Choroid plexus epithelial cell (primary cell): ENCODE data around the gene PLSCR4.
"Not testable (repeated sequence)": the region's sequence is repeated elsewhere in the genome, so short reads cannot be mapped to it uniquely, and the experiment has no call there.

ENCODE experiments used
- DNase-seq: peaks from one replicate; pipeline ENCODE4 v3.0.0-alpha.2; 2010; ENCODE audit warnings: low read depth
- H3K4me3 ChIP-seq: 2 replicates; pipeline ENCODE4 v1.5.1; 2011; ENCODE audit warnings: low read depth, mild to moderate bottlenecking, control low read depth, low read length, moderate library complexity
- TF ChIP-seq, protein P1 (sequence below): conservative IDR thresholded peaks from 2 replicates; pipeline ENCODE4 v1.5.1; 2011; ENCODE audit warnings: low read depth, mild to moderate bottlenecking, control low read depth, inconsistent platforms, low read length, moderate library complexity

PLSCR4 gene

DNA sequence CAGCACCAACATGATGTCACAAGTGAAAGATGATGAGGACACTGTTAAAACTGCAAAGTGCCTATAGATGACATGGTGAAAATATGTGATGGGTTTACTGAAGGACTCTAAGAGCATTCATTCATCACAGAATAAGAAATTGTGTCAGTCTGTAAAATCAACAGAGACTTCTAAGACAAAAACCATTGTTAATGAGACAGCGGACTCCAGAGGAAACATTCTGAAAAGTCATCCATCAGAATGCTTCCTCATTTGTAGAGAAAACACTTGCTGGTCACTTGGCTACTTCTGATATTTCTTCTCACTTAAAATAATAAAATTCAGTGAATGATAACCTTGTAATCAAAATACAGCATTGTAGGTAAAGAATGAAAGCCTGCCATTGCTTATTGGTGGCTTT lies 7.3 kb downstream of the PLSCR4 start:
- DNase-seq, result no peak
- H3K4me3 ChIP-seq, result no peak overlapping the region
- TF ChIP-seq, protein P1, sequence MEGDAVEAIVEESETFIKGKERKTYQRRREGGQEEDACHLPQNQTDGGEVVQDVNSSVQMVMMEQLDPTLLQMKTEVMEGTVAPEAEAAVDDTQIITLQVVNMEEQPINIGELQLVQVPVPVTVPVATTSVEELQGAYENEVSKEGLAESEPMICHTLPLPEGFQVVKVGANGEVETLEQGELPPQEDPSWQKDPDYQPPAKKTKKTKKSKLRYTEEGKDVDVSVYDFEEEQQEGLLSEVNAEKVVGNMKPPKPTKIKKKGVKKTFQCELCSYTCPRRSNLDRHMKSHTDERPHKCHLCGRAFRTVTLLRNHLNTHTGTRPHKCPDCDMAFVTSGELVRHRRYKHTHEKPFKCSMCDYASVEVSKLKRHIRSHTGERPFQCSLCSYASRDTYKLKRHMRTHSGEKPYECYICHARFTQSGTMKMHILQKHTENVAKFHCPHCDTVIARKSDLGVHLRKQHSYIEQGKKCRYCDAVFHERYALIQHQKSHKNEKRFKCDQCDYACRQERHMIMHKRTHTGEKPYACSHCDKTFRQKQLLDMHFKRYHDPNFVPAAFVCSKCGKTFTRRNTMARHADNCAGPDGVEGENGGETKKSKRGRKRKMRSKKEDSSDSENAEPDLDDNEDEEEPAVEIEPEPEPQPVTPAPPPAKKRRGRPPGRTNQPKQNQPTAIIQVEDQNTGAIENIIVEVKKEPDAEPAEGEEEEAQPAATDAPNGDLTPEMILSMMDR, result no peak

DNA sequence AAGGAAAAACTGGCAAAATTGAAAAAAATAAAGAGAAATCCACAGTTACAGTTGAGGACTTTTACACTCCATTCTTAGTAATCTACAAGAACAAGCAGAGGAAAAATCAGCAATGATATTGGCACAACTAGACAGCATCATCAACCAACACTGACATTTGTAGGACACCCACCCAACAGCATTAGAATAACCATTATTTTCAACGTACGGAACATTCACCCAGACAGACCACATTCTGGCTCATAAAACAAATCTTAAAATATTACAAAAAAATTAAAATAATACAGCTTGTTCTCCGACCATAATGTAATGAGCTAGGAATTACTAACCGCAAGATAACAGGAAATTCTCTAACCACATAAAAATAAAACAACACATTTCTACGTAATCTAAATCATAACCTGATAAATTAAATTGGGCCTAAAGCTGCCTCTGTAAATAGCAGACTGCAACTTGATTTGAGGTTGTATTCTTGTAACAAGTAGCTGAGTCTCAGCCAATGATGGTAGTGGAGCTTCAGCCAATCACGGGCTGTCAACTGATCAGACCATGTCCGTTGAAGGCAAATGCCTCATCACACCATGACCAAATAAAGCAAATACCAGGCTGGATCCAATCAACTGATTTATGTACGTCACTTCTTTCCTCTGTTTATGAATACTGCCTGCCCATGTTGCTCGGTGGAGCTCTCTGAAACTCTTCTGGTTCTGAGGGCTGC lies 9.2 kb downstream of the PLSCR4 start:
- no peak overlapping the region for H3K4me3 ChIP-seq
- TF ChIP-seq, protein P1, result no peak
- DNase-seq, result peak; percentile 84

GRCh38 chr3:146233487-146233886 lies 17.4 kb downstream of the PLSCR4 start:
- TF ChIP-seq, protein P1, result no peak
- no peak for DNase-seq

DNA sequence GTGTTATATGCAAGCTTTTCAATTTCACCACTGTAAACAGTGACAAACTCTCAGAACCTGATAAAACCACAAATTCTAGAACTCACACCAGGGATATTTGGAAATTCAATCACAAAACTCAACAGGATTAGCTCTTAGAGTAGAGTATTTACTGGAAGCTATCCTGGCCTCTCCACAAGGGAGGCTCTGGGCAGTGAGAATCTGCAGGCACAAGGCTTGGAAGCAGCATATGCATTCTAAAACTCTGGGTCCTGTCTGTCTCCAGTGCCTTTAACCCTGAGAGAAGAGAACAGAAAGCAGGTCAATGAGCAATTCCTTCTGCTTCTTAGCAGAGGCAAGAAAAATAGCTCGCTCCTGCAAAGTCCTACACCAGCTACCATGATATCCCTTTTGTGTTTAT lies 23.4 kb downstream of the PLSCR4 start:
- TF ChIP-seq, protein P1, result no peak
- no peak overlapping the region for H3K4me3 ChIP-seq
- DNase-seq, result no peak

More at GRCh38 chr3:146233487-146233886, 17.4 kb downstream of the PLSCR4 start:
- H3K4me3 ChIP-seq, result no peak overlapping the region

DNA sequence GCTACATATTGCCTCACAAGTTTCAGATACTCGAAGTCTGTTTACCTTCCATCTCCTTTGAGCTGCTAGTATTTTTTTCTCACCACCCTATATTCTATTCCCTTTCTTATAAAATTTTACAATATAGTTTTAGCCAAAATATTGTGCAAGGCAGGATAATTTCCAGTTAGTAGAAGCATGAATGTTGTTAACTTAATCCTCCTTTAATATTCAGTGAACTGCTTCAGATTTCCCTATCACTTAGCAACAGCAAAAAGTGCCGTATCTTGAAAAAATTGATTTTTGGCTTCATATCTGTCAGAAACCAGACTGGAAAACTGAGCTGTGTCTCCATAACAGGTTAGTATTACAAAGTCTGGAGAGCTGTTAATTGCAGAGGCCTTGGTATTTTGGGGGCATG lies 24.0 kb downstream of the PLSCR4 start:
- DNase-seq, result no peak
- TF ChIP-seq, protein P1, result no peak
- no peak overlapping the region for H3K4me3 ChIP-seq

DNA sequence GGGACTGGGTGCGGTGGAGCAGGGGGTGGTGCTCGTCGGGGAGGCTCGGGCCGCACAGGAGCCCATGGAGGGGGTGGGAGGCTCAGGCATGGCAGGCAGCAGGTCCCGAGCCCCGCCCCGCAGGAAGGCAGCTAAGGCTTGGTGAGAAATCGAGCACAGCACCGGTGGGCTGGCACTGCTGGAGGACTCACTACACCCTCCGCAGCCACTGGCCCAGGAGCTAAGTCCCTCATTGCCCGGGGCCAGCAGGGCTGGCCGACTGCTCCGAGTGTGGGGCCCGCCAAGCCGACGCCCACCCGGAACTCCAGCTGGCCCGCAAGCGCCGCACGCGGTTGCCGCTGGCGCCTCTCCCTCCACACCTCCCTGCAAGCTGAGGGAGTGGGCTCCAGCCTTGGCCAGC lies 25.4 kb downstream of the PLSCR4 start:
- not testable (repeated sequence) for DNase-seq, H3K4me3 ChIP-seq

DNA sequence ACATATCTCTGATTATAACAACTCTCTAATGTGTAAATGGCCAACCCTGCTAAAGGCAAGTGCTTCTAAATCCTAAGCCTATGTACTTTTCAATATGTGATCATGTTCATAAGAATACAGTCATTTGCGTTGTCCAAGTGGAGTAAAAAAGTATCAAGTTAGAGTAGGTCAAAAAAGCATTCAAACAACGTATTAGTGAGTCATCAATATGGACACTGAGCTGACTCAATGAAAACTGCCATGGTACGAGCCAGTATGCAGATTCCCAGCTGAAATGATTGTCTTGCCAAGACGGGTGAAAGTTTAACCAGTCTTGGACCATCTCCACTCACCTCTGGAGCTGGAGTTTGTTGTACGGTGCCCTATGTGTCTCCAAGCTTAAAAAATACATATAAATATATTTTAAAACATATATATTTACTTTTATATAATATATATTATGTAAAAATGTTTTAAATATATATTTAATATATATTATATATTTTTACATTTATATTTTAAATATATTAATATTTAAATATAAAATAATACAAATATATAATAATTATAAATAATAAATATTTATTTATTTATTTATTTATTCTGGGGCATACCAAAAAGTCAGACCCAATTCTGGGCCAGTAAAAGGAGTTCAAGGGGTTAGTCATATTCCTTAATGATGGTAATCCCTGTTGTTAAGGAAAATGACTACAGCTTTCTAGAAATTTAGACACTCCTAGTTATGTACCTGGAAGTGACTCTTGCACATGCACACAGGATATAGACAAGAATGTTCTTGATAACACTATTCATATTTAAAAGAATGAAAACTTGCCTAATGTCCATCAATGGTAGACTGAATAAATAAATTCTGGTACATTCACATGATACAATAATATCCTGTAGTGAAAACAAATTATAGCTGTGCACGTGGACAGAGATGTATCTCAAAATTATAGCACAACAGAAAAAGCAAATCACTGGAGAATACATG lies 27.2 kb downstream of the PLSCR4 start:
- DNase-seq, result peak; percentile 42
- no peak overlapping the region for H3K4me3 ChIP-seq
- TF ChIP-seq, protein P1, result no peak
